ENCODE measurements around the gene SAV1.
"Not testable (repeated sequence)": the region's sequence is repeated elsewhere in the genome, so short reads cannot be mapped to it uniquely, and the experiment has no call there.

SAV1 gene

GRCh38 chr14:50666772-50667683 lies 1.1 kb downstream of the SAV1 start:
- DNase-seq (ENCODE audit: low read depth in 2 of 3, low spot score in 1 of 3), result peak in 1 of 3 donors; percentile 9

- DNase-seq (ENCODE audit: low read depth in 2 of 3, low spot score in 1 of 3), result not testable (repeated sequence)
These were observed 2.8 kb downstream of the SAV1 start for GRCh38 chr14:50665300-50665699.

- not testable (repeated sequence) for DNase-seq (ENCODE audit: low read depth in 2 of 3, low spot score in 1 of 3)
These were observed 3.5 kb downstream of the SAV1 start for GRCh38 chr14:50664579-50664978.

GRCh38 chr14:50659327-50659974 lies 8.7 kb downstream of the SAV1 start:
- no peak for DNase-seq (ENCODE audit: low read depth in 2 of 3, low spot score in 1 of 3)

- no peak for DNase-seq (ENCODE audit: low read depth in 2 of 3, low spot score in 1 of 3)
These were observed 9.9 kb downstream of the SAV1 start for GRCh38 chr14:50658203-50658602.

GRCh38 chr14:50657753-50658152 lies 10.4 kb downstream of the SAV1 start:
- no peak for DNase-seq (ENCODE audit: low read depth in 2 of 3, low spot score in 1 of 3)

GRCh38 chr14:50656776-50657175 lies 11.3 kb downstream of the SAV1 start:
- DNase-seq (ENCODE audit: low read depth in 2 of 3, low spot score in 1 of 3), result no peak

GRCh38 chr14:50649691-50650090 lies 18.4 kb downstream of the SAV1 start:
- no peak for DNase-seq (ENCODE audit: low read depth in 2 of 3, low spot score in 1 of 3)

- no peak for DNase-seq (ENCODE audit: low read depth in 2 of 3, low spot score in 1 of 3)
These were observed 20.4 kb downstream of the SAV1 start for GRCh38 chr14:50647753-50648152.

GRCh38 chr14:50647282-50647681 lies 20.8 kb downstream of the SAV1 start:
- DNase-seq (ENCODE audit: low read depth in 2 of 3, low spot score in 1 of 3), result no peak

- no peak for DNase-seq (ENCODE audit: low read depth in 2 of 3, low spot score in 1 of 3)
These were observed 33.0 kb downstream of the SAV1 start for GRCh38 chr14:50635141-50635540.

- no peak for DNase-seq (ENCODE audit: low read depth in 2 of 3, low spot score in 1 of 3)
These were observed 34.2 kb downstream of the SAV1 start for GRCh38 chr14:50633954-50634353.

- DNase-seq (ENCODE audit: low read depth in 2 of 3, low spot score in 1 of 3), result no peak
These were observed 36.7 kb downstream of the SAV1 start for GRCh38 chr14:50631408-50631821.

- not testable (repeated sequence) for DNase-seq (ENCODE audit: low read depth in 2 of 3, low spot score in 1 of 3)
These were observed 43.2 kb downstream of the SAV1 start for GRCh38 chr14:50624947-50625346.

- DNase-seq (ENCODE audit: low read depth in 2 of 3, low spot score in 1 of 3), result no peak
These were observed 43.7 kb downstream of the SAV1 start for GRCh38 chr14:50624447-50624846.

- DNase-seq (ENCODE audit: low read depth in 2 of 3, low spot score in 1 of 3), result no peak
These were observed 45.1 kb downstream of the SAV1 start for GRCh38 chr14:50622978-50623377.

GRCh38 chr14:50620341-50620740 lies 47.8 kb downstream of the SAV1 start:
- no peak for DNase-seq (ENCODE audit: low read depth in 2 of 3, low spot score in 1 of 3)

- no peak for DNase-seq (ENCODE audit: low read depth in 2 of 3, low spot score in 1 of 3)
These were observed 48.5 kb downstream of the SAV1 start for GRCh38 chr14:50619569-50620141.

- DNase-seq (ENCODE audit: low read depth in 2 of 3, low spot score in 1 of 3), result no peak
These were observed 51.8 kb downstream of the SAV1 start for GRCh38 chr14:50616275-50616674.

GRCh38 chr14:50615552-50615951 lies 52.6 kb downstream of the SAV1 start:
- DNase-seq (ENCODE audit: low read depth in 2 of 3, low spot score in 1 of 3), result no peak

- no peak for DNase-seq (ENCODE audit: low read depth in 2 of 3, low spot score in 1 of 3)
These were observed 53.0 kb downstream of the SAV1 start for GRCh38 chr14:50615056-50615455.

GRCh38 chr14:50612806-50613205 lies 55.3 kb downstream of the SAV1 start:
- no peak for DNase-seq (ENCODE audit: low read depth in 2 of 3, low spot score in 1 of 3)
